Neural progenitor cell (in vitro differentiated cells): ENCODE data around the gene COQ7. TPM values are rescaled to one million over a fixed set of nuclear protein-coding genes. Genes with fewer than 3 reads are reported as not detected.
A peak's percentile ranks its signal among the peaks of the same experiment; 100 is the strongest.

Experiments used
- DNase-seq: peaks from one replicate; pipeline ENCODE4 v3.0.0-alpha.2; 2016; ENCODE audit warnings: low spot score
- H2AFZ ChIP-seq: fragments of 200-600 bp; sonication (generic); replicated peaks from 2 replicates; pipeline ENCODE4 v1.6.1; 2016; ENCODE audit warnings: antibody characterized with exemption
- H3F3A ChIP-seq: fragments of 200-600 bp; sonication (generic); 2 replicates; pipeline ENCODE4 v1.6.1; 2016; ENCODE audit warnings: antibody characterized with exemption, low read depth
- H3K27ac ChIP-seq: fragments of 200-600 bp; sonication (generic); 2 replicates; pipeline ENCODE4 v1.5.1; 2016; ENCODE audit warnings: mild to moderate bottlenecking
- H3K27me3 ChIP-seq: fragments of 200-600 bp; sonication (generic); 2 replicates; pipeline ENCODE4 v1.6.1; 2016; ENCODE audit warnings: mild to moderate bottlenecking, moderate library complexity
- H3K36me3 ChIP-seq: fragments of 200-600 bp; sonication (generic); 2 replicates; pipeline ENCODE4 v1.5.1; 2016
- H3K4me1 ChIP-seq: fragments of 200-600 bp; sonication (generic); 2 replicates; pipeline ENCODE4 v1.6.1; 2016; ENCODE audit warnings: mixed run types
- H3K4me2 ChIP-seq: fragments of 200-600 bp; sonication (generic); 2 replicates; pipeline ENCODE4 v1.6.1; 2016
- H3K4me3 ChIP-seq: fragments of 200-600 bp; sonication (generic); 2 replicates; pipeline ENCODE4 v1.5.1; 2016
- H3K79me2 ChIP-seq: fragments of 200-600 bp; sonication (generic); 2 replicates; pipeline ENCODE4 v1.6.1; 2016; ENCODE audit warnings: low read depth
- H3K9ac ChIP-seq: fragments of 200-600 bp; sonication (generic); 2 replicates; pipeline ENCODE4 v1.6.1; 2016
- H3K9me3 ChIP-seq: fragments of 200-600 bp; sonication (generic); 2 replicates; pipeline ENCODE4 v1.5.1; 2016; ENCODE audit warnings: low read depth
- H4K20me1 ChIP-seq: fragments of 200-600 bp; sonication (generic); 2 replicates; pipeline ENCODE4 v1.6.1; 2016; ENCODE audit warnings: low read depth
- H3K27ac Mint-ChIP-seq: 3 replicates; pipeline ENCODE4 v1.8.0; 2021; ENCODE audit warnings: mixed read lengths
- H3K27me3 Mint-ChIP-seq: 2 replicates; pipeline ENCODE4 v1.8.0; 2022; ENCODE audit warnings: low read depth, mild to moderate bottlenecking, inconsistent platforms, moderate library complexity, mixed read lengths; ENCODE audit not compliant: insufficient read depth
- H3K36me3 Mint-ChIP-seq: 3 replicates; pipeline ENCODE4 v1.8.0; 2021; ENCODE audit warnings: mixed read lengths
- H3K4me1 Mint-ChIP-seq: 3 replicates; pipeline ENCODE4 v1.8.0; 2021; ENCODE audit warnings: mixed read lengths
- H3K4me3 Mint-ChIP-seq: 3 replicates; pipeline ENCODE4 v1.8.0; 2021; ENCODE audit warnings: mild to moderate bottlenecking, moderate library complexity, mixed read lengths
- H3K9me3 Mint-ChIP-seq: 3 replicates; pipeline ENCODE4 v1.8.0; 2020; ENCODE audit warnings: mixed read lengths
- CTCF ChIP-seq: fragments of 200-600 bp; sonication (generic); IDR thresholded peaks from 2 replicates; pipeline ENCODE4 v1.5.1; 2017; ENCODE audit warnings: antibody characterized with exemption, mild to moderate bottlenecking
- EZH2 ChIP-seq: fragments of 200-600 bp; sonication (generic); IDR thresholded peaks from 2 replicates; pipeline ENCODE4 v1.6.1; 2017; ENCODE audit warnings: antibody characterized with exemption, mild to moderate bottlenecking, moderate library complexity
- EZH2phosphoT487 ChIP-seq: fragments of 200-600 bp; sonication (generic); IDR thresholded peaks from 2 replicates; pipeline ENCODE4 v1.6.1; 2017; ENCODE audit warnings: antibody characterized with exemption
- total RNA-seq: library from RNA; depleted of rRNA; stranded (reverse); fragments of >200 nt; gene quantifications from 2 replicates; pipeline ENCODE4 v1.2.3, GENCODE V29; 2015; ENCODE audit warnings: low replicate concordance

Gene COQ7
- total RNA-seq, 1 donor from 2014 or later = 22.9 TPM

GRCh38 chr16:19084879-19085278 lies 17.5 kb downstream of the COQ7 start:
- Histone ChIP-seq H3F3A (no peaks in the 10 kb centered on the region), H3K9me3 (no peaks in the 10 kb centered on the region), H3K79me2 (no peaks in the 10 kb centered on the region), H2AFZ (no peak overlapping the region), H3K4me2 (no peak overlapping the region), H3K9ac (no peak overlapping the region), H3K36me3 (peaks cover 8% of the 10 kb centered on the region), H3K4me3 (no peak overlapping the region), H4K20me1 (no peaks in the 10 kb centered on the region), H3K27me3 (peaks cover 24% of the 10 kb centered on the region), H3K27ac (no peak overlapping the region), H3K4me1 (no peaks in the 10 kb centered on the region)
- Mint-ChIP-seq H3K27me3 (peaks cover 3% of the 10 kb centered on the region), H3K36me3 (peaks cover 15% of the 10 kb centered on the region), H3K4me3 (no peak overlapping the region), H3K9me3 (no peaks in the 10 kb centered on the region), H3K27ac (no peak overlapping the region), H3K4me1 (peaks cover 2% of the 10 kb centered on the region)
- TF ChIP-seq EZH2phosphoT487 = no peak
- DNase-seq = no peak

- no peak overlapping the region for H3K27ac ChIP-seq
- H3K27ac Mint-ChIP-seq = no peak overlapping the region
- no peaks in the 10 kb centered on the region for H3K4me1 ChIP-seq
- H3F3A ChIP-seq = no peaks in the 10 kb centered on the region
- H3K36me3 ChIP-seq = peaks cover 6% of the 10 kb centered on the region
- peaks cover 13% of the 10 kb centered on the region for H3K36me3 Mint-ChIP-seq
- H3K4me2 ChIP-seq = peak overlapping the region; percentile 74
- no peak overlapping the region for H3K4me3 Mint-ChIP-seq
- no peak overlapping the region for H3K4me3 ChIP-seq
- peaks cover 3% of the 10 kb centered on the region for H3K27me3 Mint-ChIP-seq
- H2AFZ ChIP-seq = no peak overlapping the region
- no peak overlapping the region for H3K9ac ChIP-seq
- H3K27me3 ChIP-seq = peaks cover 24% of the 10 kb centered on the region
- no peaks in the 10 kb centered on the region for H4K20me1 ChIP-seq
- peaks cover 2% of the 10 kb centered on the region for H3K4me1 Mint-ChIP-seq
- H3K79me2 ChIP-seq = no peaks in the 10 kb centered on the region
- no peaks in the 10 kb centered on the region for H3K9me3 Mint-ChIP-seq
- DNase-seq = no peak
- H3K9me3 ChIP-seq = no peaks in the 10 kb centered on the region
- TF ChIP-seq CTCF = no peak
- TF ChIP-seq EZH2phosphoT487 = no peak
Observed at GRCh38 chr16:19085679-19086200, 18.3 kb downstream of the COQ7 start.

- H3K36me3 ChIP-seq = no peaks in the 10 kb centered on the region
- no peaks in the 10 kb centered on the region for H3F3A ChIP-seq
- no peaks in the 10 kb centered on the region for H4K20me1 ChIP-seq
- peak overlapping the region; percentile 74 for H3K4me2 ChIP-seq
- H3K79me2 ChIP-seq = no peaks in the 10 kb centered on the region
- Mint-ChIP-seq H3K4me1 (peaks cover 2% of the 10 kb centered on the region), H3K36me3 (peaks cover 7% of the 10 kb centered on the region), H3K9me3 (peaks cover 2% of the 10 kb centered on the region), H3K27ac (no peak overlapping the region), H3K4me3 (peak overlapping the region; percentile 80), H3K27me3 (peaks cover 5% of the 10 kb centered on the region)
- no peak overlapping the region for H3K27ac ChIP-seq
- no peaks in the 10 kb centered on the region for H3K9me3 ChIP-seq
- DNase-seq = peak; percentile 89
- peak overlapping the region; percentile 86 for H2AFZ ChIP-seq
- TF ChIP-seq EZH2 (no peak), CTCF (peak; percentile 99), EZH2phosphoT487 (no peak)
- no peak overlapping the region for H3K9ac ChIP-seq
- peaks cover 24% of the 10 kb centered on the region for H3K27me3 ChIP-seq
- H3K4me1 ChIP-seq = no peaks in the 10 kb centered on the region
- peak overlapping the region; percentile 46 for H3K4me3 ChIP-seq
Observed at GRCh38 chr16:19086322-19087199, 19.1 kb downstream of the COQ7 start.
